Stimulated activated CD8-positive, alpha-beta memory T cell treated with anti-CD3 and anti-CD28 coated beads, Interleukin-15, amount 100 ng/mL, for 4 hours (primary cell): ENCODE results near the gene OR5V1.
"Not testable (repeated sequence)": the region's sequence is repeated elsewhere in the genome, so short reads cannot be mapped to it uniquely, and the experiment has no call there.

Experiments used
- DNase-seq, 2 donors: peaks; one replicate each; pipeline ENCODE4 v3.0.0-alpha.2; 2020; ENCODE audit warnings: low read depth in 2 of 2

Gene OR5V1

GRCh38 chr6:29368765-29369164 is at the start of gene OR5V1:
Gene OR5V1 (minus strand): TSS chr6:29368865. CDS start chr6:29356195, 12,670 bp downstream.
- no peak for DNase-seq

GRCh38 chr6:29414588-29414987 is 45.9 kb upstream of the OR5V1 start, which contains the start of gene OR12D1:
Gene OR12D1 (plus strand): TSS chr6:29414928.
- no peak for DNase-seq

- no peak for DNase-seq
Observed at GRCh38 chr6:29403801-29404200, 35.1 kb upstream of the OR5V1 start.

- DNase-seq, result no peak
Observed at GRCh38 chr6:29399525-29399924, 30.9 kb upstream of the OR5V1 start.

- no peak for DNase-seq
Observed at GRCh38 chr6:29395331-29395730, 26.7 kb upstream of the OR5V1 start, which contains the start of gene OR12D2. Gene OR12D2 (plus strand): TSS chr6:29395631. CDS start chr6:29396700, 1,069 bp downstream.

GRCh38 chr6:29388533-29388932 is 19.9 kb upstream of the OR5V1 start:
- no peak for DNase-seq

GRCh38 chr6:29376003-29376402 is 7.3 kb upstream of the OR5V1 start:
- no peak for DNase-seq

- no peak for DNase-seq
Observed at GRCh38 chr6:29375191-29375590, 6.5 kb upstream of the OR5V1 start, which contains the start of gene OR12D3. Gene OR12D3 (minus strand): TSS chr6:29375291. CDS start chr6:29375287, 4 bp downstream.

GRCh38 chr6:29355603-29356002 is 13.1 kb downstream of the OR5V1 start:
- no peak for DNase-seq

GRCh38 chr6:29354980-29355379 is 13.7 kb downstream of the OR5V1 start:
- no peak for DNase-seq

- not testable (repeated sequence) for DNase-seq
Observed at GRCh38 chr6:29349348-29349747, 19.3 kb downstream of the OR5V1 start.

GRCh38 chr6:29345380-29345779 is 23.3 kb downstream of the OR5V1 start:
- no peak for DNase-seq

- DNase-seq, result no peak
Observed at GRCh38 chr6:29336269-29336668, 32.4 kb downstream of the OR5V1 start.

GRCh38 chr6:29332676-29333075 is 36.0 kb downstream of the OR5V1 start:
- no peak for DNase-seq

- no peak for DNase-seq
Observed at GRCh38 chr6:29325777-29326176, 42.9 kb downstream of the OR5V1 start.

- DNase-seq, result not testable (repeated sequence)
Observed at GRCh38 chr6:29323332-29323731, 45.3 kb downstream of the OR5V1 start.

GRCh38 chr6:29319931-29320330 is 48.7 kb downstream of the OR5V1 start:
- DNase-seq, result no peak
